Nasal cavity respiratory epithelium epithelial cell of viscerocranial mucosa (primary cell): ENCODE data around the gene KIAA1191. TPM values are rescaled to one million over a fixed set of nuclear protein-coding genes. Genes with fewer than 3 reads are reported as not detected.

Experiments used
- total RNA-seq: library from RNA; depleted of rRNA; stranded (reverse); fragments of >200 nt; gene quantifications from 2 replicates; pipeline ENCODE4 v1.2.3, GENCODE V29; 2014

Gene KIAA1191, protein sequence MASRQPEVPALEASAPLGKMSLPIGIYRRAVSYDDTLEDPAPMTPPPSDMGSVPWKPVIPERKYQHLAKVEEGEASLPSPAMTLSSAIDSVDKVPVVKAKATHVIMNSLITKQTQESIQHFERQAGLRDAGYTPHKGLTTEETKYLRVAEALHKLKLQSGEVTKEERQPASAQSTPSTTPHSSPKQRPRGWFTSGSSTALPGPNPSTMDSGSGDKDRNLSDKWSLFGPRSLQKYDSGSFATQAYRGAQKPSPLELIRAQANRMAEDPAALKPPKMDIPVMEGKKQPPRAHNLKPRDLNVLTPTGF
- 91.2 and 101 TPM in 2 replicates for total RNA-seq

DNA sequence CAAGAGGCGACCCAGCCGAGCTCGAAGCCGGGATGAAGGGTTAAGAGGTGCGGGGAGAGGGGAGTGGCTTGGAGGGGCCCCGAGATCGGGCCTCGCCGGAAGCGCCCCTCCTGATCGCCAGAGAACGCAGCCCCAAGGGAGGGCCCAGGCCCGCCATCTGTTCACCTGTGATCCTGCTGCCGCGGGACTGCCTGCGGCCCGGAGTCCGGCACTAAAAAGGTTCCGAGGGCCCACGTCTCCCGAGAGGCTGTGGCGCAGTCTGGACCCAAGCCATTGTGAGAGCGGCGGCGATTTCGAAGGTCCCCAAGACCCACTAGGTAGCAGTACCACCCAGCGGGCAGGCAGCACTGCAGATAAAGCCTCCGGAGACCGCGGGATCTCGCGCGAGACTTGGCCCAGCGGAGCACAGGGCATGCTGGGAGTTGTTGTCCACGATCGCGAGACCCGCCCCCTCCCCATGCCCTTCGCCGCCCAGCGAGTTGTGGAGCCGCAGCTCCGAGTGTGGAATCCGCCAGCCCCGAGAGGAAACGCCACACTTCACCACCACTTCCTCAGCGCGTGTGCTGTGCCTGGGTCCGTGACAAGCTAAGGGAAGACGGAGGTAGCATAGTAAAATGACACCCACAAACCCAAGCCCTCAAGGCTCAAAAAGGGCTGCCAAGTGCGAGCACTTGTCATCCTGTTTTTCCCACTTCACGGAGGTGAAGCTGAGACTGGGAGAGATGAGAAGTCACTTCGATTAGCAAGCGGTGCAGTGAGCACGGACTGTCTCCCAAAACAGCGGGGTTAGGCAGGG, at the start of gene KIAA1191:
Gene KIAA1191, minus strand, starts transcription at position 328 of the 796 bp plus-strand sequence. CDS start 2,256 bp downstream, outside the sequence.

DNA sequence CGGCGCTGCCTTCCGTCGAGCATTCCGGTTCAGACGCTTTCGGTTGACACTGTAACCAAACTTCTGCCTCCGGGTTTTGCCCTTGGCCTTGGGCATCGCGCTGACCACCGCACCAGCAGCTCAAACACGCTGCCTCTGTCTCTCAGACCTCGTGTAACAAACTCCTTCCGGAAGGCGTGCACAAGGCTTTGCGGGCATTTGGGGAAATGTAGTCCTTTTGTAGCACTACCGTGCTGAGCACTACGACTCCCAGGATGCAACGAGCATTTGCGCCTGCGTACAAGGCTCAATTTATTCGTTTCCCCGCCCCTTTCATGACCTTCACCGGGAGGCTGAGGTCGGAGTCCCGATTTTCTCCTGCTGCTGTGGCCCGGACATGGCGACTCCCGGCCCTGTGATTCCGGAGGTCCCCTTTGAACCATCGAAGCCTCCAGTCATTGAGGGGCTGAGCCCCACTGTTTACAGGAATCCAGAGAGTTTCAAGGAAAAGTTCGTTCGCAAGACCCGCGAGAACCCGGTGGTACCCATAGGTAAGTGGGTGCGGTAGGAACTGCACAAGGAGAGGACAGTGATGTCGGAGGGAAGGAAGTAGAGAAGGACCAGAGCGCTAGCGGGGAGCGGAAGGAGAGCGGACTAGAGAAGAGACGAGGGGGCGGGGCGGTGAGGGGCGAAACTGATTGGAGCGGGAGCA, 27.0 kb upstream of the KIAA1191 start, which contains the start of the genes HIGD2A and NOP16:
Gene HIGD2A, plus strand, starts transcription at position 308 of the 691 bp plus-strand sequence. Its CDS starts 69 bp downstream, at position 377.
Gene NOP16, minus strand, starts transcription at position 155 of the 691 bp plus-strand sequence. Its CDS starts 59 bp downstream, at position 96.

DNA sequence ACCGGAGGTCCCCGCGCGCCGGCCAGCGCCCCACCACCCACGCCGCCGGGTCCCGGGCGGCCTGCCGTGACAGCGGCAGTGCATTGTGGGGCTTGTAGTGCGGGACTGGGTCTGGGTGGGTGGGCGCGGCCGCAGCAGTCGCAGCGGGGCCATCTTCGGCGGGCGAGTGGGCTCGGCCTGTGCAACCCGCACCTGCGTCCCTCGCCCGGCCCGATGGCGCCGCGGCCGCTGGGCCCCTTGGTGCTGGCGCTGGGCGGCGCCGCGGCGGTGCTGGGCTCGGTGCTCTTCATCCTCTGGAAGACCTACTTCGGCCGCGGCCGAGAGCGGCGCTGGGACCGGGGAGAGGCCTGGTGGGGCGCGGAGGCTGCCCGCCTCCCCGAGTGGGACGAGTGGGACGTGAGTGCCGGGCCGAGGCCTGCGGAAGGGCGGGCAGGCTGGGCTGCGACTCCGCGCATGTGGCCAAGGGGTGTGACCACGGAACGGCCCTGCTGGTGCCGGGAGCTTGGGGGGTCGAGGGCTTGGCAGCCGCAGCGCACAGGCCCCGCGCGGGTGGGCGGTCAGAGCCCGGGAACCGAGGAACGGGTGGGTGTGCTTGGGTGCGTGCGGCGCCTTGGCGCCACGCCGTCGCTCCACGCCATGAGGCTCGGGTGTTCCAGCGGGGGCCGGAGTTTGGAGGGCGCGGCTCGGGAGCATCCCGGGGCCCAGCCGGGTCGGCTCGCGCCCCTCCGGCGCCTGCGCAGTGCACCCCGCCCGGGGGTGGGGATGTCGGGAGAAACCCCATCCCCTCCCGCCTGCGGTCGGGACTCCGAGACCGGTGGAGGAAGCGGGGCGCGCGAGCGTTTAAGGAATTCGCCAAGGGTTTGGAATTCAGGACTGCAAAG, 4.0 kb upstream of the KIAA1191 start, which contains the start of gene ARL10:
Gene ARL10, plus strand, starts transcription at position 137 of the 881 bp plus-strand sequence. Its CDS starts 77 bp downstream, at position 214.

Other genes starting within 250 kb of the KIAA1191 start
- 1.0 and 7.3 TPM in 2 replicates for gene SIMC1, start 123.3 kb downstream of the KIAA1191 start, total RNA-seq
- gene ARL10, start 3.7 kb upstream of the KIAA1191 start, total RNA-seq: 3.4 and 9.6 TPM in 2 replicates
- gene NOP16, start 26.8 kb upstream of the KIAA1191 start, total RNA-seq: 25.0 and 26.7 TPM in 2 replicates
- gene HIGD2A, start 27.0 kb upstream of the KIAA1191 start, total RNA-seq: 26.3 and 32.5 TPM in 2 replicates
- gene CLTB, start 54.8 kb upstream of the KIAA1191 start, total RNA-seq: 184 and 252 TPM in 2 replicates
- 49.6 and 56.2 TPM in 2 replicates for gene FAF2, start 86.6 kb upstream of the KIAA1191 start, total RNA-seq
- 3.4 and 18.5 TPM in 2 replicates for gene RNF44, start 175.6 kb upstream of the KIAA1191 start, total RNA-seq
- under 0.01 and 0.43 TPM in 2 replicates for gene CDHR2, start 187.6 kb upstream of the KIAA1191 start, total RNA-seq
- gene GPRIN1, start 248.4 kb upstream of the KIAA1191 start, total RNA-seq: 3.1 and 5.1 TPM in 2 replicates